Measurements from ENCODE around the gene ZFP91.

DNA sequence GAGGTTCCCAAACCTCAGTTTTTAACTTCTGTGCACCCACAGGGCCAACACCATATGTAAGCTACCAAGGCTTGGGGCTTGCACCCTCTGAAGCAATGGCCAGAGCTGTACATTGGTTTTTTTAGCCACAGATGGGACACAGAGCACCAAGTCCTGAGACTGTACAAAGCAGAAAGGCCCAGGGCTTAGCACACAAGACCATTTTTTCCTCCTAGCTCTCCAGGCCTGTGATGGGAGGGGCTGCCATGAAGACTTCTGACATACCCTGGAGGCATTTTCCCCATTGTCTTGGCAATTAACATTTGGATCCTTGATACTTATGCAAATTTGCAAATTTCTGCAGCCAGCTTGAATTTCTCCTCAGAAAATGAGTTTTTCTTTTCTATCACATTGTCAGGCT lies 67.0 kb downstream of the ZFP91 start:
- TF ChIP-seq EZH2 (IDR thresholded peaks at IDR 0.05; ENCODE audit: low read depth, unreplicated experiment) (no peak), CTCF (conservative IDR thresholded peaks at IDR 0.05; ENCODE audit: low read depth in 2 of 2) (no peak), REST (IDR thresholded peaks at IDR 0.05; ENCODE audit: unreplicated experiment) (no peak), EZH2phosphoT487 (IDR thresholded peaks at IDR 0.05; ENCODE audit: unreplicated experiment) (no peak), POLR2AphosphoS5 (IDR thresholded peaks at IDR 0.05; ENCODE audit: low read depth) (no peak), ZNF331 (CRISPR knock-in tag; IDR thresholded peaks at IDR 0.05; ENCODE audit: low read depth) (no peak), CREB1 (CRISPR knock-in tag; IDR thresholded peaks at IDR 0.05; ENCODE audit: low read depth) (no peak), JUNB (IDR thresholded peaks at IDR 0.05; ENCODE audit: unreplicated experiment) (no peak), NANOG (IDR thresholded peaks at IDR 0.05; ENCODE audit: borderline replicate concordance) (no peak)
- TF ChIP-seq, protein P1, sequence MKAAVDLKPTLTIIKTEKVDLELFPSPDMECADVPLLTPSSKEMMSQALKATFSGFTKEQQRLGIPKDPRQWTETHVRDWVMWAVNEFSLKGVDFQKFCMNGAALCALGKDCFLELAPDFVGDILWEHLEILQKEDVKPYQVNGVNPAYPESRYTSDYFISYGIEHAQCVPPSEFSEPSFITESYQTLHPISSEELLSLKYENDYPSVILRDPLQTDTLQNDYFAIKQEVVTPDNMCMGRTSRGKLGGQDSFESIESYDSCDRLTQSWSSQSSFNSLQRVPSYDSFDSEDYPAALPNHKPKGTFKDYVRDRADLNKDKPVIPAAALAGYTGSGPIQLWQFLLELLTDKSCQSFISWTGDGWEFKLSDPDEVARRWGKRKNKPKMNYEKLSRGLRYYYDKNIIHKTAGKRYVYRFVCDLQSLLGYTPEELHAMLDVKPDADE (IDR thresholded peaks at IDR 0.05), result no peak
- TF ChIP-seq, protein P2, sequence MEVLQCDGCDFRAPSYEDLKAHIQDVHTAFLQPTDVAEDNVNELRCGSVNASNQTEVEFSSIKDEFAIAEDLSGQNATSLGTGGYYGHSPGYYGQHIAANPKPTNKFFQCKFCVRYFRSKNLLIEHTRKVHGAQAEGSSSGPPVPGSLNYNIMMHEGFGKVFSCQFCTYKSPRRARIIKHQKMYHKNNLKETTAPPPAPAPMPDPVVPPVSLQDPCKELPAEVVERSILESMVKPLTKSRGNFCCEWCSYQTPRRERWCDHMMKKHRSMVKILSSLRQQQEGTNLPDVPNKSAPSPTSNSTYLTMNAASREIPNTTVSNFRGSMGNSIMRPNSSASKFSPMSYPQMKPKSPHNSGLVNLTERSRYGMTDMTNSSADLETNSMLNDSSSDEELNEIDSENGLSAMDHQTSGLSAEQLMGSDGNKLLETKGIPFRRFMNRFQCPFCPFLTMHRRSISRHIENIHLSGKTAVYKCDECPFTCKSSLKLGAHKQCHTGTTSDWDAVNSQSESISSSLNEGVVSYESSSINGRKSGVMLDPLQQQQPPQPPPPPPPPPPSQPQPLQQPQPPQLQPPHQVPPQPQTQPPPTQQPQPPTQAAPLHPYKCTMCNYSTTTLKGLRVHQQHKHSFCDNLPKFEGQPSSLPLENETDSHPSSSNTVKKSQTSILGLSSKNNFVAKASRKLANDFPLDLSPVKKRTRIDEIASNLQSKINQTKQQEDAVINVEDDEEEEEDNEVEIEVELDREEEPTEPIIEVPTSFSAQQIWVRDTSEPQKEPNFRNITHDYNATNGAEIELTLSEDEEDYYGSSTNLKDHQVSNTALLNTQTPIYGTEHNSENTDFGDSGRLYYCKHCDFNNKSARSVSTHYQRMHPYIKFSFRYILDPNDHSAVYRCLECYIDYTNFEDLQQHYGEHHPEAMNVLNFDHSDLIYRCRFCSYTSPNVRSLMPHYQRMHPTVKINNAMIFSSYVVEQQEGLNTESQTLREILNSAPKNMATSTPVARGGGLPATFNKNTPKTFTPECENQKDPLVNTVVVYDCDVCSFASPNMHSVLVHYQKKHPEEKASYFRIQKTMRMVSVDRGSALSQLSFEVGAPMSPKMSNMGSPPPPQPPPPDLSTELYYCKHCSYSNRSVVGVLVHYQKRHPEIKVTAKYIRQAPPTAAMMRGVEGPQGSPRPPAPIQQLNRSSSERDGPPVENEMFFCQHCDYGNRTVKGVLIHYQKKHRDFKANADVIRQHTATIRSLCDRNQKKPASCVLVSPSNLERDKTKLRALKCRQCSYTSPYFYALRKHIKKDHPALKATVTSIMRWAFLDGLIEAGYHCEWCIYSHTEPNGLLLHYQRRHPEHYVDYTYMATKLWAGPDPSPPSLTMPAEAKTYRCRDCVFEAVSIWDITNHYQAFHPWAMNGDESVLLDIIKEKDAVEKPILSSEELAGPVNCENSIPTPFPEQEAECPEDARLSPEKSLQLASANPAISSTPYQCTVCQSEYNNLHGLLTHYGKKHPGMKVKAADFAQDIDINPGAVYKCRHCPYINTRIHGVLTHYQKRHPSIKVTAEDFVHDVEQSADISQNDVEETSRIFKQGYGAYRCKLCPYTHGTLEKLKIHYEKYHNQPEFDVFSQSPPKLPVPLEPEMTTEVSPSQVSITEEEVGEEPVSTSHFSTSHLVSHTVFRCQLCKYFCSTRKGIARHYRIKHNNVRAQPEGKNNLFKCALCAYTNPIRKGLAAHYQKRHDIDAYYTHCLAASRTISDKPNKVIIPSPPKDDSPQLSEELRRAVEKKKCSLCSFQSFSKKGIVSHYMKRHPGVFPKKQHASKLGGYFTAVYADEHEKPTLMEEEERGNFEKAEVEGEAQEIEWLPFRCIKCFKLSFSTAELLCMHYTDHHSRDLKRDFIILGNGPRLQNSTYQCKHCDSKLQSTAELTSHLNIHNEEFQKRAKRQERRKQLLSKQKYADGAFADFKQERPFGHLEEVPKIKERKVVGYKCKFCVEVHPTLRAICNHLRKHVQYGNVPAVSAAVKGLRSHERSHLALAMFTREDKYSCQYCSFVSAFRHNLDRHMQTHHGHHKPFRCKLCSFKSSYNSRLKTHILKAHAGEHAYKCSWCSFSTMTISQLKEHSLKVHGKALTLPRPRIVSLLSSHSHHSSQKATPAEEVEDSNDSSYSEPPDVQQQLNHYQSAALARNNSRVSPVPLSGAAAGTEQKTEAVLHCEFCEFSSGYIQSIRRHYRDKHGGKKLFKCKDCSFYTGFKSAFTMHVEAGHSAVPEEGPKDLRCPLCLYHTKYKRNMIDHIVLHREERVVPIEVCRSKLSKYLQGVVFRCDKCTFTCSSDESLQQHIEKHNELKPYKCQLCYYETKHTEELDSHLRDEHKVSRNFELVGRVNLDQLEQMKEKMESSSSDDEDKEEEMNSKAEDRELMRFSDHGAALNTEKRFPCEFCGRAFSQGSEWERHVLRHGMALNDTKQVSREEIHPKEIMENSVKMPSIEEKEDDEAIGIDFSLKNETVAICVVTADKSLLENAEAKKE (CRISPR knock-in tag; IDR thresholded peaks at IDR 0.05), result no peak
